Smooth muscle cell (in vitro differentiated cells): Measurements from ENCODE around the gene PTPRQ. TPM values are rescaled to one million over a fixed set of nuclear protein-coding genes. Genes with fewer than 3 reads are reported as not detected.
A peak's percentile ranks its signal among the peaks of the same experiment; 100 is the strongest.

ENCODE experiments used
- DNase-seq: peaks from one replicate; lab custom pipeline; 2025; ENCODE audit not compliant: unreplicated experiment; lab: John Stamatoyannopoulos, UW
- H2AFZ ChIP-seq: fragments of 200-600 bp; sonication (generic); 2 replicates; pipeline ENCODE4 v1.6.0; 2016; ENCODE audit warnings: antibody characterized with exemption, low read depth, mild to moderate bottlenecking
- H3F3A ChIP-seq: fragments of 200-600 bp; sonication (generic); 2 replicates; pipeline ENCODE4 v1.6.0; 2017; ENCODE audit warnings: antibody characterized with exemption, low read depth
- H3K27ac ChIP-seq: fragments of 200-600 bp; sonication (generic); 2 replicates; pipeline ENCODE4 v1.5.1; 2016; ENCODE audit warnings: low read depth, mild to moderate bottlenecking
- H3K27me3 ChIP-seq: fragments of 200-600 bp; sonication (generic); 2 replicates; pipeline ENCODE4 v1.6.1; 2016; ENCODE audit warnings: low read depth, mild to moderate bottlenecking
- H3K36me3 ChIP-seq: fragments of 200-600 bp; sonication (generic); 2 replicates; pipeline ENCODE4 v1.5.1; 2016; ENCODE audit warnings: low read depth
- H3K4me1 ChIP-seq: fragments of 200-600 bp; sonication (generic); 2 replicates; pipeline ENCODE4 v1.5.1; 2016; ENCODE audit warnings: low read depth
- H3K4me2 ChIP-seq: fragments of 200-600 bp; sonication (generic); 2 replicates; pipeline ENCODE4 v1.6.0; 2016; ENCODE audit warnings: mild to moderate bottlenecking
- H3K4me3 ChIP-seq: fragments of 200-600 bp; sonication (generic); 2 replicates; pipeline ENCODE4 v1.5.1; 2016; ENCODE audit warnings: mild to moderate bottlenecking
- H3K79me2 ChIP-seq: fragments of 200-600 bp; sonication (generic); 2 replicates; pipeline ENCODE4 v1.6.0; 2016; ENCODE audit warnings: low read depth, mild to moderate bottlenecking
- H3K9ac ChIP-seq: fragments of 200-600 bp; sonication (generic); 2 replicates; pipeline ENCODE4 v1.6.0; 2016; ENCODE audit warnings: low read depth
- H3K9me3 ChIP-seq: fragments of 200-600 bp; sonication (generic); replicated peaks from 2 replicates; pipeline ENCODE4 v1.5.1; 2016; ENCODE audit warnings: low read depth
- H4K20me1 ChIP-seq: fragments of 200-600 bp; sonication (generic); 2 replicates; pipeline ENCODE4 v1.6.0; 2016; ENCODE audit warnings: low read depth
- WGBS: methylation state at CpG from one replicate; pipeline ENCODE4 v1.1.7; 2016; ENCODE audit warnings: low lambda C conversion rate; 5-methylcytosine and 5-hydroxymethylcytosine counted together
- polyA plus RNA-seq: library from polyadenylated mRNA; unstranded; fragments of >200 nt; fragmentation: Nextera tagmentation; extraction: Ambion mirVana; gene quantifications from 2 replicates; pipeline ENCODE4 v1.2.1, GENCODE V29; 2016
- total RNA-seq: library from RNA; depleted of rRNA; stranded (reverse); fragments of >200 nt; gene quantifications from 2 replicates; pipeline ENCODE4 v1.2.3, GENCODE V29; 2014
- TF ChIP-seq, protein P1 (sequence below): fragments of 200-600 bp; sonication (generic); IDR thresholded peaks from 2 replicates; pipeline ENCODE4 v1.5.1; 2017; ENCODE audit warnings: borderline replicate concordance, mild to moderate bottlenecking, antibody characterized with exemption; ENCODE audit not compliant: insufficient read depth, poor library complexity, severe bottlenecking

The PTPRQ gene
- total and polyA plus RNA-seq, 2 experiments from 2014 or later: 0.04 TPM; not detected in 1

DNA sequence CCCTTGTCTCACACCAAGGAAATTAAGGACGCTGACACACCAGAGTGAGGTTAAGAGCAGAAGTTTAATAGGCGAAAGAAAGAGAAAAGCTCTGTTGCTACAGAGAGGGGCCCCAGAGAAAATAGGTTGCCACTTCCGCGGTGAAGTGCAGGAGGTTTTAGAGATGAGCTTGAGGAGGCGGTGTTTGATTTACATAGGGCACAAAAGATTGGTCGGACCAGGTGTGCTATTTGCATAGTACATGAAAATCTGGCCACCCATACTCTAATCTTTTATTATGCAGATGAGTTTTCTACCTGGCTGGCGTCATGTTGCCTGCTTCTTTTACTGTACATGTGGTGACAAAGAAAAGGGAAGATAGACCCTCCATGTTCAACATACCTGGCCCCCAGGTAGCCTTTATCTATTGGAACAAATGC is 240.1 kb downstream of the PTPRQ start:
- H3K4me2 ChIP-seq: peak overlapping the region; percentile 49
- H3K27me3 ChIP-seq: no peaks in the 10 kb centered on the region
- no peaks in the 10 kb centered on the region for H3K9me3 ChIP-seq
- H3K4me1 ChIP-seq: no peaks in the 10 kb centered on the region
- no peak overlapping the region for H3K27ac ChIP-seq
- H4K20me1 ChIP-seq: no peaks in the 10 kb centered on the region
- no peaks in the 10 kb centered on the region for H3K36me3 ChIP-seq
- no peak for DNase-seq
- no peaks in the 10 kb centered on the region for H3F3A ChIP-seq
- no peak overlapping the region for H3K9ac ChIP-seq
- 23% methylated on average over 7 of the region's 7 CpGs for WGBS
- H3K4me3 ChIP-seq: peak overlapping the region; percentile 1
- TF ChIP-seq, protein P1, sequence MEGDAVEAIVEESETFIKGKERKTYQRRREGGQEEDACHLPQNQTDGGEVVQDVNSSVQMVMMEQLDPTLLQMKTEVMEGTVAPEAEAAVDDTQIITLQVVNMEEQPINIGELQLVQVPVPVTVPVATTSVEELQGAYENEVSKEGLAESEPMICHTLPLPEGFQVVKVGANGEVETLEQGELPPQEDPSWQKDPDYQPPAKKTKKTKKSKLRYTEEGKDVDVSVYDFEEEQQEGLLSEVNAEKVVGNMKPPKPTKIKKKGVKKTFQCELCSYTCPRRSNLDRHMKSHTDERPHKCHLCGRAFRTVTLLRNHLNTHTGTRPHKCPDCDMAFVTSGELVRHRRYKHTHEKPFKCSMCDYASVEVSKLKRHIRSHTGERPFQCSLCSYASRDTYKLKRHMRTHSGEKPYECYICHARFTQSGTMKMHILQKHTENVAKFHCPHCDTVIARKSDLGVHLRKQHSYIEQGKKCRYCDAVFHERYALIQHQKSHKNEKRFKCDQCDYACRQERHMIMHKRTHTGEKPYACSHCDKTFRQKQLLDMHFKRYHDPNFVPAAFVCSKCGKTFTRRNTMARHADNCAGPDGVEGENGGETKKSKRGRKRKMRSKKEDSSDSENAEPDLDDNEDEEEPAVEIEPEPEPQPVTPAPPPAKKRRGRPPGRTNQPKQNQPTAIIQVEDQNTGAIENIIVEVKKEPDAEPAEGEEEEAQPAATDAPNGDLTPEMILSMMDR: no peak
- H2AFZ ChIP-seq: peak overlapping the region; percentile 76
- H3K79me2 ChIP-seq: no peaks in the 10 kb centered on the region

DNA sequence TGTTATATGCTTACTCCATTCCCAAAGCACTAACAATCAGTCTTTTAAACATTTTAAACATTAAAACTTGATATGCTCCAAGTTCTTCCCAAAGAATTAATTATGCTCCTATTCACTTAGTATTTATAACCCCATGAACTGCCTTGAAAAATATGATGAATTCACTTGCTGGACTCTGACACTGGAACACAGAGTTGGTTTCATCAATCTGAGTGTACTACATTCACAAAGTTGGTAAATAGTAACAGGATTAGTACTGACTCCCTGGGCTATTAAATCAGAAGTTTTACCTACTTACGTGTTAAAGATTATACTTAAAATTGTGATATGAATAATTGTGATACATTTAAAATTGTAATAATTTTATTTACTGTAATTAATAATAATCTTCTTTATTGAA is 246.1 kb downstream of the PTPRQ start:
- H3K4me1 ChIP-seq: no peaks in the 10 kb centered on the region
- H3K36me3 ChIP-seq: no peaks in the 10 kb centered on the region
- 94% methylated on average over 1 of the region's 1 CpG for WGBS
- no peak overlapping the region for H3K4me2 ChIP-seq
- H3K27me3 ChIP-seq: no peaks in the 10 kb centered on the region
- no peak overlapping the region for H2AFZ ChIP-seq
- no peaks in the 10 kb centered on the region for H3K9me3 ChIP-seq
- no peak overlapping the region for H3K27ac ChIP-seq
- no peaks in the 10 kb centered on the region for H4K20me1 ChIP-seq
- no peak overlapping the region for H3K4me3 ChIP-seq
- no peaks in the 10 kb centered on the region for H3K79me2 ChIP-seq
- TF ChIP-seq, protein P1: no peak
- no peak for DNase-seq
- H3F3A ChIP-seq: no peaks in the 10 kb centered on the region
- no peak overlapping the region for H3K9ac ChIP-seq

DNA sequence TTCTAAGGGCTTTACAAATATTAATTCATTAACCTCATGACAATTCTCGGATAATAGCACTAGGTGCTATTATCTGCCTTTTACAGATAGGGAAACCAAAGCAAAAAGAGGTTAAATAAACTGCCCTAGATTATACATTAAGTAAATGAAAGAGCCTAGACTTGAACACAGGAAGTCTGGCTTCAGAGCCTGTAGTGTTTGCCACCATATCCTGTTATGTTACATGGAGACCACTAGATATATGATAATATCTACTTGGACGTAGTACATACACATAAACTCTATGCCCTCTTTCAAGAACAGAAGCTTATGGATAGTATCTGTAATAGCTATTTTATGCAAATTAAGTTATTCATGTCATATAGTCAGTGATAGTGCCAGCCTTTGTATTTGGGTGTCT is 246.5 kb downstream of the PTPRQ start:
- no peak overlapping the region for H3K9ac ChIP-seq
- H3K36me3 ChIP-seq: no peaks in the 10 kb centered on the region
- 88% methylated on average over 2 of the region's 2 CpGs for WGBS
- no peaks in the 10 kb centered on the region for H3K27me3 ChIP-seq
- no peak for DNase-seq
- H3K4me2 ChIP-seq: no peak overlapping the region
- H3K27ac ChIP-seq: no peak overlapping the region
- H3K4me1 ChIP-seq: no peaks in the 10 kb centered on the region
- H4K20me1 ChIP-seq: no peaks in the 10 kb centered on the region
- no peaks in the 10 kb centered on the region for H3K9me3 ChIP-seq
- TF ChIP-seq, protein P1: no peak
- no peaks in the 10 kb centered on the region for H3F3A ChIP-seq
- H3K79me2 ChIP-seq: no peaks in the 10 kb centered on the region
- H2AFZ ChIP-seq: no peak overlapping the region
- H3K4me3 ChIP-seq: no peak overlapping the region

DNA sequence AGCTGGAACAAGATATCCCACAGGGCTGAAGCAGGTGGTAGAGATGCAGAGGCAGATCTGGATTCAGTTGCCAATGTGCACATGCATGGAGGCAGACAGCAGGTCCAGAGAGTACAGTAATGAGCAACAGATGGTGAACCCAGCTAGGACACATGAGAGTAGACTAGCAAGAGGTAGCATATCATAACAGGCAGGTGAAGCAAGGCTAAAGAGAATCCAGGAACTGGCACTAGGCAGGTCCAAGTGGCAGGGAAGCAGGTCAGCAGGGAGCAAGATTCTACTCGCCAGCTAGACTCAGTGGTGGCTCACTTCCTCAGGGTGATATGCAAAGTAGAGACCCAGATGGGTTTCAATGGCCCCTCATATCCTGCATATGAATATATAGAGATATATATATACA is 248.1 kb downstream of the PTPRQ start:
- TF ChIP-seq, protein P1: no peak
- no peaks in the 10 kb centered on the region for H3K4me1 ChIP-seq
- no peak for DNase-seq
- no peaks in the 10 kb centered on the region for H3K79me2 ChIP-seq
- peaks cover 5% of the 10 kb centered on the region for H3K27me3 ChIP-seq
- no peaks in the 10 kb centered on the region for H4K20me1 ChIP-seq
- no peaks in the 10 kb centered on the region for H3F3A ChIP-seq
- H3K4me3 ChIP-seq: no peak overlapping the region
- H3K27ac ChIP-seq: no peak overlapping the region
- no peaks in the 10 kb centered on the region for H3K36me3 ChIP-seq
- no peaks in the 10 kb centered on the region for H3K9me3 ChIP-seq
- H3K9ac ChIP-seq: no peak overlapping the region
- 81% methylated on average over 1 of the region's 1 CpG for WGBS
- no peak overlapping the region for H3K4me2 ChIP-seq
- no peak overlapping the region for H2AFZ ChIP-seq
